GM19239 (cell line): ENCODE results near the gene RAX2.

Experiments used
- DNase-seq: peaks from one replicate; pipeline ENCODE4 v3.0.0; 2011; ENCODE audit warnings: low spot score; ENCODE audit not compliant: insufficient read length
- FAIRE-seq: peaks from 2 replicates; lab custom pipeline; 2011; peaks lifted over from hg19 to GRCh38; lab: Jason Lieb, UNC

RAX2 gene

DNA sequence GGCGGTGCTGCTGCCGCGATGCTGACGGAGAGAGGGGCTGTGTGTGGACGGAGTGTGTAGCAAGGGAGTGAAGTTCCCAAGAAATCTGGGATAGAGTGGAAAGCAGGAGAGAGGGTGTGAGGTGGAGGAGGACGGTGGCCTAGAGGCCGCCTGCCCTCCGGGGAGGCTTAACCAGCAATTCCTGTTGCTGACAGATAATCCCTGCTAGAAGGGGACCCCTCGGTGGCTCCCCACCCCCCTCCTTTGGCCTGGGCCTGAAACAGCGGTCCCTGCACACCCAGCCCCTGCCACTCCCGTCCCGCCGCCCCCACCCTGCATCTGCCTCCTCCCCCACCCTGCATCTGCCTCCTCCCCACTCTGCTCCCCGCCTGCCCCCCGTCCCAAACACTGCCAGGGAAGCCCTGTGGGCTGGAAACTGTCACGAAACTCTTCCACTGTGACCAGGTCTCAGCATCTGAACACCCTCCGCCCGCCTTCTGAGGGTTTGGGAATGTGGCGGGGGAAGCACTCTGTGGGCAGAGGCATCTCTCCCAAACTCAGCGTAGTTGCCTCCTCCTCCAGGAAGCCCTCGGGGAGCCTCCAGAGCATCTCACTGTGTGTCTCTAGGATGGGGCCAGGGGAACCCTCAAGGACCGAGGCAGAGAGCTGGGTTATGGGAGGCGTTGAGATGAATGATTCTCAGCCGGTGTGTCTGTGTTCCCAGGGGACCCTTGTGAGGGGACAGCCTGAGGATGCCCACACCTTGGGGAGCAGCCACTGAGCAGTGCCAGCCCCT lies 31.3 kb upstream of the RAX2 start:
- DNase-seq, result no peak
- FAIRE-seq, result no peak

DNA sequence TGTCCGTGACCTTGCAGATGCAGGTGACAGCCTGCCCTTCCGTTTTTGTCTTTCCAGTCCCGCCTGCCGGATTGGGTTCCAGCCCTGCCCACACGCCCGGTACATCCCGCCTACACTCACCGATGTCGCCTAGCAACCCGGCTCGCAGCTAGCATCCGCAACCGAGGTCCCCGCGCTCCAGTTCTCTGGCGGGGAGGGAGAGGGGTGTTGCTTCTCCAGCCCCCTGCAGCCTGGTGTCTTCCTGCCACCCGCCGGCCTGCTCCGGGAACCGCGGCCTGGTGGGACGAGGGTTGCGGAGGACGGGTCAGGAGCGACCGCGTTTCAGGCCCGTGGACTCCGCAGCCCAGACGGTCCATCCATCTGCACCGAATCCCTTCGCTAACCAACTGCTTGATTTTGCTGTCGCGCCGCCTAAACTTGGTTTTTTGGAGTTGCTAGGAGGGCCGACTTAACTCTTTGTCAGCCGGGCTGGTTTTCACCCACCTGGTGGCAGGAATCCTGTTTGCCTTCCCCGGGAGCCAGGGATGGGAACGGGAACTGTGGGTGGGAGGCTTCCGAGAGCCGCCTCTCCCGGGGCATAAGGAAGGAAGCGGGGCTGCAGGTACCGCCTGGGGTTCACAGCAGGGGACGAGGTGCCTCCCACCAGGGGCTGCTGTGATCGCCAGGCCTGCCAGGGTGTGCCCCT lies 29.5 kb upstream of the RAX2 start:
- no peak for FAIRE-seq
- no peak for DNase-seq

DNA sequence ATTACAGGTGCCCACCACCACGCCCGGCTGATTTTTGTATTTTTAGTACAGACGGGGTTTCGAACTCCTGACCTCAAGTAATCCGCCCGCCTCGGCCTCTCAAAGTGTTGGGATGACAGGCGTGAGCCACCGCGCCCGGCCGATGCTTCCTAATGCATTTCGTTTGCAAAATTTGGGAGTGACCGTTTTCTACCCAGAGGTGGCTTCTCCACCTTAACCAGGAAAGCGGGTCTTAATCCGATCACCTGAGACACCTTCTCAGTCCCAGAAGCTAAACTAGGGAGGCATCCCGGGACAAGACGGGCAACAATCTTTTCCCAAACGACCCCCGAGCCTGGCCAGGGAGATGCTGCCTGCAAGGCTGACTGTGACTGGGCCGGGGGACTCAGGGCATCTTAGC lies 29.0 kb upstream of the RAX2 start:
- FAIRE-seq (no peak), DNase-seq (no peak)

DNA sequence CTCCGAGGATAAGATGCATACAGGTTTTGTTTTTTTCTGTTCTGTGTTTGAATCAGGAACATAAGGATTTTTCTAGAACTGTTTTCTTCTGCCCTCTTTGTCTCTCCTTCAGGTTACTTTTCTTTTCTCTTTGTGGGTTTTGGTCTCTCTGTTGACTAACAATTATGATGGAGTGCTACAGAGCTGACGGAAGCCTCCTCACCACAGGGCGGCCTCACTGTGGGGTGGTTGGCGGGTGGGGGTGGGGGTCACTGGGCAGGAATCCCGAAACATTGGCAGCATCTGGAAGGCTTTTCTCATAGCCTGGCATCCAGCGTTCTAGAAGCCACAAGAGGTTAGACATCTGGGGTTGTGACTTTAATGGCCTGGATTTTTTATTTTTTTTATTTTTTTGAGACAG lies 26.1 kb upstream of the RAX2 start:
- DNase-seq (no peak), FAIRE-seq (no peak)

DNA sequence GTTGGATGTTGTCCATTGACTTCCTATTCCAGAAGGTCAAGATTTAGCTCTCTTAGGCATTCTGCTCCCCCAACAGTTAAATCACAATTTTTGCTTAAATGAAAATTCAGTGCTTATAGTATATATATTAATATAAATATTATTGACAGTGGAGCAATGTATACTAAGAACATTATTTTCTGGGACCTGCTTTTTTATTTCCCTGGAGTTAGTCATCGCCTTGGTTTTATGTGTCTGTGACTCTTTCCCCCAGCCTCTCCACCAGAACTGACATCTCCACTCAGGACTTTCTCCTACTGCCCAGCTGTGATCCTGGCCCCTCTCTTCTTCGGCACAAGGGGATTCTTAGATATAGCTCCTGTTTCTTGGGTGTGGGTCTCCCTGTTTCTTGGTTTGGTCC lies 24.3 kb upstream of the RAX2 start:
- DNase-seq, result no peak
- FAIRE-seq, result no peak

DNA sequence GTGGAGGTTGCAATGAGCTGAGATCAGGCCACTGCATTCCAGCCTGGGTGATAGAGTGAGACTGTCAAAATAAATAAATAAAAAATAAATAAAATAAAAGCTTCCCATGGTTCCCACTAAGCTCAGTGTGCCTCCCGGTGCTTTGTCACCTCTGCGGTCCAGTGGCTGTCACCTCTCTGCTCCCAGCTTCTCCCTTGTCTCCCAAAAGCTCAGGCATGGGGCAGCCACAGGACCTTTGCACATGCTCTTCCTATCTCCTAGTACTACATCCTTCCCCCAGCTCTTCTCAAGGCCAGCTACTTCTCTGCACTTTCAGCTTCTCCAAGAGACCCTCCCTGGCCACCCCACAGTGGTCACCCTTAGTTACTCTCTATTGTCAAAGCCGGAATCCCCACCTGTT lies 21.8 kb upstream of the RAX2 start:
- no peak for DNase-seq
- FAIRE-seq, result no peak

DNA sequence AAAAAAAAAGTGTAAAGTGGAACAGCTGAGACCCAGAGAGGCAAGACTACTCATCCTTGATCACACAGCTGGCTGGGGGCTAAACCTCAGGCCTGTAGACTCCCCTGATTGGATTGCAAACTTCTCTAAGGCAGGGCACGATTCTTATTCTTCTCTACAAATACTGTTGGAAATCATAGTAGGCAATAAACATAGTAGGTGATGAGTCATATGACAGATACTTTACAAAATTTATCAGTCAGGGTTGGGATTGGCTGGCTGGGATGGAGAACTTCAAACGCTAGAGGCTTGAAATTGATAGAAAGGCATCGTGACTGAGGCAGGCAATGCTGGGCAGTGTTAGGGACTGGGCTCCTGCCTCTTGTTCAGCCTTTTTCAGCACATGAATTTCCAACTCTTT lies 20.1 kb upstream of the RAX2 start:
- no peak for FAIRE-seq
- no peak for DNase-seq

DNA sequence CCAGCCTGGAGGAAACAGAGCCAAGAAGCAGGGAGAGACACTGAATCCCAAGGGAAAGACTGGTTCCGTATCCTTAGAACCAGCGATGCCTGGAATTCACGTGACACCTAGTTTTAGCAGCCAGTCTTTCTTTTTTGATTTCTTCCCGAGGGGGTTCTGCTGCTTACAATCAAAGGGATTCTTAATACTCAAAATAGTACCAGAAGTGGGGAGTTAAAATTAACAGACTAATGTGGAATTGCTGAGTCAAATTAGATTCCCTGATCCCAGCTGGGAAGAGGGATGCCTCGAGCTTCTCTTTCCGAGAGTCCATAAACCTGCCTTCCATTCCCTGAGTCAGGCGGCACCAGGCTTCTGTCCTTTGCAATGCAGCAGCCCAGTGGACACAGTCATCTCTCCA lies 18.9 kb upstream of the RAX2 start:
- DNase-seq, result no peak
- FAIRE-seq, result no peak

DNA sequence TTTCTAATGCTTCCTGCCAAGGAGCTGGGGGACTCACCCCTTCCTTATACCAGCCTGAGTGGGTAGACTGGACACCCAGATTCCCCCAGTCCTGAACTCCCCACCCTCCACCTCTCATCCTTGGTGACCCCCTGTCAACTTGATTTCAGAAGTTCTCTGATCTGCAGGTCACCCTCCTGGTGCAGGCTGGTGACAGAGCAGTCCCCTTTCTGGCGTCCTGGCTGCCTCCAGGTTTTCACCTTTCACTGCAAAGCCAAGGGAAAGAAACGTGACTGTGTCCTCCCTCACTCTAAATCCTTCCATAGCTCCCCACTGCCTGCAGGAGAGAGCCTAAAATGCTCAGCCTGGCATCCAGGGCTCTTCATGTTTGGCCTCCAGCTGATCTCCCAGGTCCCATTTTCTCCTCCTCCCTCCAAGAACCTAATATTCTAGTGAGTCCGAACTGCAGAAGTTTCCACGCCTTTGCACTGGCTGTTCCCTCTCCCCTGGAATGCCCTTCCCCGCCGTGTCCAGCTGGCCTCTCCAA lies 18.2 kb upstream of the RAX2 start:
- no peak for FAIRE-seq
- DNase-seq, result no peak

DNA sequence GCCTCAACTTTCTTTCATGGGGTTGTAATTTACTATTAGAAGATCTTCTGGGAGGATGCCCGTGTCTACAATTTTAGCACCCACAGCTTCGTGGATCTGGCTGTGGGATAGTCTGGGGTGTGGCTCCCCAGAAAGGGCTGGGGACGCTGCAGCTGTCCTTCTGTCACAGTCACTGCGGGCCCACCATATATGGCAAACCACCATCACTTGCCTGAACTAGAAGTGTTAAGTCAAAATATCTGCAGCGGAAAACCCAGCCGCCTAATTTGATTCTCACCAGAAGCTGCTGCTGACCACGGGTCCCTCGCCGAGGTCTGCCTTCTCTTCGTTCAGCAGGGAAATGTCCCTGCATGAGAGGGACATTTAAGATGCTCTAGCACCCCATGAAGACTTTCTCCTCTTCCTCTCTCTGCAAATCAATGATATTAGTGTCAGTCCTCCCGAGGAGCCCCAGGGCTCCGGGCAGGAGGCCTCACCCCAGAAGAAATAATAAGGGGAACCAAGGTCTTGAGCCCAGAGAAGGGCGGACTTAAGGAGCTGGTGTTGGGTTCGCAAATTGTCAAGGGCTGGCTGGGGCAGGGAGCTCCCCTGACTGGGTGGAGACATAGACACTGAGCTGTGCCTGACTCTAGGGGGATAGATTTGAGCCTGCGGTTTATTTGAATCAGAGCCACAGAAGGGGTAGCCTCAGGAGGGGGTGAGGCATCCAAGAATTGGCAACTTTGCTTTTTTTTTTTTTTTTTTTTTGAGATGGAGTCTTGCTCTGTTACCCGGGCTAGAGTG lies 17.2 kb upstream of the RAX2 start:
- FAIRE-seq (no peak), DNase-seq (no peak)

DNA sequence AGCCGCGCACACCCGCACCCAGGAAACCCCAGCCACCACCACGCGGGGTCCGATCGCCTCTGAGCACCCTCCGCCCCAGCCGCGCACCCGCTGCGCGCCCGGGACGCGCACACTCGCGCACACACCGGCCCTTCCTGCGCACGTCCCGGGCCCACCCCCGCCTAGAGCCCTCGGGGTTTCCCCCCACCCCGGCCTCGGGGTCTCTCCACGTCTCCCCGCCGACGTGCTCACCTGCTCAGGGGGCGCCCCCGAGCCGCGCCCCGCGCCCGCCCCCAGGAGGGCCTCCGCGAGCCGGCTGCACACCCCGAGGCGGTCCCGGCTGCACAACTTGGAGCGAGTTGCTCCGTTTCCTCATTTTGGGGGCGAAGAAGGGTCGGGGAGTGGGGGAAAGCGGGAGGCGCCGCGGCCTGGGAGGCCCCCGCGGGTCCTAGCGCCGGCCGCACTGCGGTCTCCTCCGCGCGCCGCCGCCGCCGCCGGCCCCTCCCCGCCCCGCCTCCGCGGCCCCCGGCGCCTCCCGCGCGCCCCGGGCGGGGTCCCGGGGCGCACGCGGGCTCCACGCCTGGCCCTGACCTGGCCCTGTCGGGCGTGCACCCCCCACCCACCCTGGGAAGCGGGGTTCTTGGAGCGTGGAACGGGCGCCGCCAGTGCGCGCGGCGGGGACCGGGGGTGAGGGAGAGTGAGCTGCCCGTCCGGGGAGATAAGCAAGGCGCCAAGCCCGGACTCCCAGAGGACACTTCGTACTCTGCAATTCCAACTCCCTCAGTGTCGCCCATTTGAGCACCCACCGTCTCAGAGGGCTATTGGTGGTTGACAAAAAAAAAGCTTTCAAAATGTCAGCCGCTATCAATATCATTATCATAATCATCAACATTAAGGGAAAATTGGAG lies 14.2 kb upstream of the RAX2 start, which contains the start of gene MATK:
Gene MATK (minus strand): TSS at position 444 of the 887 bp plus-strand sequence. CDS start 1,246 bp downstream, outside the sequence.
- no peak for DNase-seq
- no peak for FAIRE-seq

DNA sequence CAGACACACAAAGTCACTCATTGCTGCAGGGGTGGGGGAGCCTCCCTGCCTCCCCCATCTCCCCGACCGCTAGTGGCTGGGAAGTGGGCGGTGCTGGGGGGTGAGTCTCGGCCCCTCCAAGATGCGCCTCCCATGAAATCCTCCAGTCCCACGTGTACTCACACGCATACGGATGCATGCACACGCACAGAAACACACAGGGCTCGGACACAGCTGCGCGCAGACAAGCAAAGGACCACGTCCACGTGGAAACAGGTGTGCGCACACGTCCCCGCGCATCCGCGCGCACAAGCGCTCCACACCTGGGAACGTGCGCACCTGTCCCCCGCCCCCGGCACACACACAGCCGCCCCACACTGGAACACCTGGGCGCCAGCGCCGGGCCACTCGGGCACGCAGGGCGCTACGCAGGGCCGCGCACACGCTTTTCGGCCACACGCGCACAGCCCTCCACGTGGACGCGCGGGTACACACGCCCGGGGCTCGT lies 13.5 kb upstream of the RAX2 start:
- no peak for FAIRE-seq
- DNase-seq, result no peak

DNA sequence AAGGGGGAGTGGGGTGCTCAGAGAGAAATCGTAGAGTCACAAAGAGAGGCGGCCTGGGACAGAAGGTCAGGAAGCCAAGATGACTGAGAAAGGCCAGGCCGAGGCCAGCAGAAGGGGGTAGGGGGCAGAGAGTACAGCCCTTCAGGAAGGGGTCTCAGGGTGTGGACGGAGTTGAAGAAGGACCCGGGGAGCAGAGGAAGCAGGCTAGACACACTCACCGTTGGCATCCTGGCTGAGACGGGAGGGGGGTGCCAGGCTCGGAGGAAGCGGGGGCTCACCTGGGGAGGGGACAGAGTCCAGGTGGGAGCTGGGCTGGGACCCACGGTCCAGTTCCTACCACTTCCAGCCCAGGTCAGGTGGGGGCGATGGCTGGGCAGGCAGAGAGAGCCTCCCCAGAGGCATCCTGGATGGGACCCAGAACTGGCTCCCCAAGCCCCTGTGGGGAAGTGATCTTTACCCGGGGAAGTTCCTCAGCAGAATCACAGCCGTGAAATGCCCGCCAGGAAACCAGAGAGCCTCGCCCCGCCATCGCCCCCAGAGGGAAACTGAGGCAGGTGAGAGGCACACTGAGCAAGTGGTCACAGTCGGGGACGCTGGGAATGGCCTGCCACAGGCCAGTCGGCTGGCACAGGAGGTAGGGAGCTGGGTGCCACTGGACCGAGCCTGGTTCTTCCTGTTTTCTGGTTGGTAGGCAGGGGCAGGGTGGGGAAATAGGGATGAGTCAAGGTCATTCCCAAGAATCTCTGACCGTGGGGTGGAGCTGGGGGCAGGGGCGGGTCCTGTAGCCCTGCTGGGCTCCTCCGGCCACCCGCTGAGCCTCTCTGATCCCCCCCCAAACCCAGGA lies 12.8 kb upstream of the RAX2 start:
- FAIRE-seq, result no peak
- no peak for DNase-seq

DNA sequence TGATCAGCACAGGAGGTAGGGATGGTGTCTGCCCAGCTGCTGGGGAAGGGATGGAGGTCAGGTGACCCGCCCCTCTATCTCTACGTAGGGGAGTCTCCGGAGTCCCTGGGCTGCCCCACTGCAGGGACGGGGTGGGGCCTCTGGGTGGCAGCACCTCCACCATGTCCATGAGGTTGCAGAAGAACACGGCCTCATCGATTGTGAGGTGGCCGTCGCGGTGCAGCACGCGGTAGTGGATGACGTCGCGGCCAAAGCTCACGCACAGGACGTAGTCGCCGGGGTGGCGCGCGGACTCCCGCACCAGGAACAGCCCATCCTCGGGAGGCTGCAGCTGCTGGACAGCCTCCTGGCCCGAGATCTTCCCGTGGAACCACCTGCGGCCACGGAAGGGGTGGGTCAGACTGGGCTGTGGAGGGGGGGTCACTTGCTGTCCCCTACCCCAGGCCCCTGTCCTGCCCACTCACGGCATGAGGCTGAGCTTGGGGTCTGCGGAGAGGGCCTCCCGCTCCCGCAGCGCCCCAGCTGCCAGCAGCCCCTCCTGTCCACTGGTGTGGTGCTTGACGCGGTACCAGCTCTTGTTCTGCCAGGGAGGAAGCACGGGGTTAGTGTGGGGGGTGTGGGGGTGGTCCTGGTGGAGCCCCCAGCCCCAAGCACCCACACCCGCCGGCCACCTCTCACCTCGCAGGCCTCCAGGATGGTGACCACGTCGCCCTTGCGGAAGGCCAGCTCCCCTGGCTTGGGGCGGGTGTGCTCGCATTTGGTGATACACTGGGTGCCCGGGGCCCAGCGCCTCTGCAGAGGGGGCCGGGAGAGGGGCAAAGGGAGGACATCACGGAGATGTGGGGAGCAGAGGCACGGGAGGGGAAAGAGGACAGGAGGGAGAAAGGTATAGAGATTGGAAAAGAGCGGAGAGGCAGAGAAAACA lies 11.9 kb upstream of the RAX2 start:
- FAIRE-seq, result no peak
- no peak for DNase-seq

DNA sequence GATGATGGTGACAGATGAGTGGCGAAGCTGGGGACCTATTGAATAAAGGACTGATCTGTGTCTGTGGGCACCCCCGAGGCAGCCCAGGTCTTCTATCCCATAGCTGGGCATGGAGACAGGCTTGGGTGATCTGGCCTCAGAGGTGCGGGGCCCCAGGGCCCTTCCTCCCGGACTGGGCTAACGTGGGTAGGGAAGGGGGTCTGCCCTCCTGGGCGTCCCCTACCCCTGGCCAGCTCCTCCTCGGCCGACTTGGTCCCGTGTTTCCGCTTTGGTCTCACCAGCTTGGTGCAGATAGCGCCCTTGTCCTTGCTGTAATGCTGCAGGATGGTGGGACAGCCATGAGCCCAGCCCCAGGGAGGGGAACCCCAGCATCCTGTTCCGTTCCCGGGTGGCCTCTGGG lies 10.9 kb upstream of the RAX2 start:
- no peak for FAIRE-seq
- DNase-seq, result no peak

DNA sequence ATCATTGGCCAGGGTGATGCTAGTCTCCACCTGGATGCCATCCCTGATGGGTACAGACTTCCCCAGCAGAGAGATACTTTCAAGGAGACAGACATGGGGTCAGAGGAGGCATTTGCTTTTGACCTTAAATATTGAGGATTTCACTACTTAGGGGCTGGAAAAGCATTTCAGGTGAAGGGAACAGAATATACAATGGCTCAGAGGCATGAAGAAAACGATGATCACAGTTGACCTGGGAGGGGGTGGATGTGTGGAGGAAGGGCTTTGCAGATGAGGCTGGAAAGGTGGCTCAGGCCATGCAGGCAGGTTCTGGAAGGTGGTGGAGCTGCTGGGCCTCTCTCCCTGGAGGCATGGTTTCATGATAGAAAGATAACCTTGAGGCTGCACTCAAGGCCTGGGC lies 10.3 kb upstream of the RAX2 start:
- FAIRE-seq, result no peak

DNA sequence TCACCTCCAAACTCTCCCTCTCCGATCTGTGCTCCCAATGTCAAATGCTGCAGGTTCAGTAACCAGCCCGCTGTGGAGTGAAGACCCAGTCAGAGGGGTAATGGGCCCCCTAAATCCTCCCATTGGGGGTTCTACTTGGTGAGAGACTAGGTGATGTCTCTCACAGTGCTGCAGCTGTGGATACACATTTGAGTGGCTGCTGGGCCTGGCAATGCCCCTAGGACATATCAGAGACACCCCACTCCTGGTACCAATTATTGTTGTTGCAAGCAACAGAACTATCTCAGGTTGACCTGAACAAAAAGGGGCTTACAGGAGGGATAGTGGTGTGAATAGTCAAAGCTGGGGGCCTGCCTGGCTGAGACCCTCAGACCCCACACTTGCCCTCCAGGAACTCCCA lies 9.6 kb upstream of the RAX2 start:
- no peak for DNase-seq
- FAIRE-seq, result no peak

More for the DNA sequence above, 10.3 kb upstream of the RAX2 start:
- DNase-seq, result no peak

DNA sequence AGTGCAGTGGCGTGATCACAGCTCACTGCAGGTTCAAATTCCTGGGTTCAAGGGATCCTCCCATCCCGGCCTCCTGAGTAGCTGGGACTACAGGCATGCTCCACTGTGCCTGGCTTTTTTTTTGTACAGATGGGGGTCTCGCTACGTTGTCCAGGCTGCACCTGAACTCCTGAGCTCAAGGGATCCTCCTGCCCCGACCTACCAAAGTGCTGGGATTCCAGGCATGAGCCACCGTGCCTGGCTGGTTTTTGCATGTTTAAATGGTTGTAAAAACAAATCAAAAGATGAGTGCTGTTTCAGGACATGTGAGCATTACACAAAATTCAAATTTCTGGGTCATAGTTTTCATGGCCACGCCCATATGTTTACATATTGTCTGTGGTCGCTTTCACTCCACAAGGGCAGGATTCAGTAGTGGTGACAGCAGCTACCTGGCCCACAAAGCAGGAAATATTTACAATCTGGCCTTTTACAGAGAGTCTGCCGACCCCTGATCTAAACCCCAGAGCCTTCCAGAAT lies 8.8 kb upstream of the RAX2 start:
- no peak for FAIRE-seq

More for the DNA sequence above, 8.8 kb upstream of the RAX2 start:
- no peak for DNase-seq
